ENCODE data around the gene ACAD10.
"Not testable (repeated sequence)": the region's sequence is repeated elsewhere in the genome, so short reads cannot be mapped to it uniquely, and the experiment has no call there.

Gene ACAD10

GRCh38 chr12:111739524-111739923 lies 53.7 kb downstream of the ACAD10 start:
- not testable (repeated sequence) for H3K9ac ChIP-seq; H3K9me3 ChIP-seq (replicated peaks in 1 of 11); H3K4me3 ChIP-seq; H3K27ac ChIP-seq; H3K4me2 ChIP-seq; H4K20me1 ChIP-seq; H3K27me3 ChIP-seq
- peaks cover 0 to 10% (median 9%) of the 10 kb centered on the region in 10 experiments; a peak in 11 of 20 replicates for H3K4me1 ChIP-seq
- TF ChIP-seq Cebpa-rat (IDR thresholded peaks at IDR 0.05): 0 out of 22 replicates have a peak, but pooled peaks of 1 of the 11 experiments have one; percentile 23
- peaks cover 23 to 55% (median 45%) of the 10 kb centered on the region in 11 experiments for H3K36me3 ChIP-seq

- TF ChIP-seq Cebpa-rat (IDR thresholded peaks at IDR 0.05): no peak
- no peak overlapping the region for H3K27ac ChIP-seq
Observed at GRCh38 chr12:111741235-111741812, 55.5 kb downstream of the ACAD10 start.

GRCh38 chr12:111745211-111745610 lies 59.4 kb downstream of the ACAD10 start:
- no peaks in the 10 kb centered on the region for H4K20me1 ChIP-seq
- H3K4me1 ChIP-seq: peaks cover 0 to 10% (median 9%) of the 10 kb centered on the region in 10 experiments; a peak in 11 of 20 replicates
- no peak overlapping the region for H3K27ac ChIP-seq
- no peak overlapping the region for H3K4me3 ChIP-seq
- no peaks in the 10 kb centered on the region for H3K27me3 ChIP-seq
- no peak overlapping the region for H3K4me2 ChIP-seq
- H3K36me3 ChIP-seq: peaks cover 45 to 71% (median 63%) of the 10 kb centered on the region in 11 experiments
- H3K9me3 ChIP-seq (replicated peaks in 1 of 11): no peaks in the 10 kb centered on the region
- no peak for TF ChIP-seq Cebpa-rat (IDR thresholded peaks at IDR 0.05)
- no peak overlapping the region for H3K9ac ChIP-seq

More at GRCh38 chr12:111741235-111741812, 55.5 kb downstream of the ACAD10 start:
- Histone ChIP-seq H3K4me3 (no peak overlapping the region), H3K9ac (peak overlapping the region in 1 of 11 experiments; percentile 42; a peak in 3 of 22 replicates), H3K36me3 (peaks cover 37 to 60% (median 50%) of the 10 kb centered on the region in 11 experiments), H3K4me1 (peaks cover 0 to 10% (median 9%) of the 10 kb centered on the region in 10 experiments; a peak in 11 of 20 replicates), H4K20me1 (no peaks in the 10 kb centered on the region), H3K9me3 (replicated peaks in 1 of 11) (no peaks in the 10 kb centered on the region), H3K27me3 (no peaks in the 10 kb centered on the region), H3K4me2 (peak overlapping the region in 5 of 11 experiments; percentile 5 to 42 (median 31); a peak in 7 of 22 replicates)

GRCh38 chr12:111747333-111747732 lies 61.5 kb downstream of the ACAD10 start:
- Histone ChIP-seq H3K27me3 (no peaks in the 10 kb centered on the region), H3K9ac (no peak overlapping the region), H3K4me1 (no peaks in the 10 kb centered on the region), H3K4me2 (no peak overlapping the region), H3K4me3 (no peak overlapping the region), H3K9me3 (replicated peaks in 1 of 11) (no peaks in the 10 kb centered on the region), H4K20me1 (no peaks in the 10 kb centered on the region), H3K27ac (no peak overlapping the region), H3K36me3 (peaks cover 49 to 84% (median 75%) of the 10 kb centered on the region in 11 experiments)
- no peak for TF ChIP-seq Cebpa-rat (IDR thresholded peaks at IDR 0.05)

GRCh38 chr12:111748151-111748672 lies 62.4 kb downstream of the ACAD10 start:
- H3K9ac ChIP-seq: 0 out of 22 replicates have a peak overlapping the region, but pooled peaks of 1 of the 11 experiments have one; percentile 6
- no peak overlapping the region for H3K4me3 ChIP-seq
- no peak overlapping the region for H3K27ac ChIP-seq
- H3K9me3 ChIP-seq (replicated peaks in 1 of 11): no peaks in the 10 kb centered on the region
- TF ChIP-seq Cebpa-rat (IDR thresholded peaks at IDR 0.05): no peak
- no peaks in the 10 kb centered on the region for H3K27me3 ChIP-seq
- peaks cover 49 to 84% (median 75%) of the 10 kb centered on the region in 11 experiments for H3K36me3 ChIP-seq
- H4K20me1 ChIP-seq: peaks cover 0 to 5% (median 0%) of the 10 kb centered on the region in 11 experiments; a peak in 2 of 22 replicates
- no peak overlapping the region for H3K4me2 ChIP-seq
- no peaks in the 10 kb centered on the region for H3K4me1 ChIP-seq

- Histone ChIP-seq H3K36me3 (peaks cover 53 to 83% (median 78%) of the 10 kb centered on the region in 11 experiments), H3K27ac (no peak overlapping the region), H3K4me1 (no peaks in the 10 kb centered on the region), H3K9ac (no peak overlapping the region), H3K4me2 (no peak overlapping the region), H4K20me1 (peaks cover 0 to 12% (median 0%) of the 10 kb centered on the region in 11 experiments; a peak in 3 of 22 replicates), H3K9me3 (replicated peaks in 1 of 11) (no peaks in the 10 kb centered on the region), H3K4me3 (no peak overlapping the region), H3K27me3 (no peaks in the 10 kb centered on the region)
- TF ChIP-seq Cebpa-rat (IDR thresholded peaks at IDR 0.05): no peak
Observed at GRCh38 chr12:111748867-111749266, 63.0 kb downstream of the ACAD10 start.

GRCh38 chr12:111749391-111749790 lies 63.5 kb downstream of the ACAD10 start:
- Histone ChIP-seq H4K20me1 (peaks cover 0 to 14% (median 0%) of the 10 kb centered on the region in 11 experiments; a peak in 3 of 22 replicates), H3K27me3 (no peaks in the 10 kb centered on the region), H3K4me2 (no peak overlapping the region), H3K27ac (no peak overlapping the region), H3K4me1 (no peaks in the 10 kb centered on the region), H3K9ac (no peak overlapping the region), H3K36me3 (peaks cover 53 to 83% (median 76%) of the 10 kb centered on the region in 11 experiments), H3K4me3 (no peak overlapping the region), H3K9me3 (replicated peaks in 1 of 11) (no peaks in the 10 kb centered on the region)
- TF ChIP-seq Cebpa-rat (IDR thresholded peaks at IDR 0.05): no peak

- H3K9me3 ChIP-seq (replicated peaks in 1 of 11): no peaks in the 10 kb centered on the region
- TF ChIP-seq Cebpa-rat (IDR thresholded peaks at IDR 0.05): no peak
- peaks cover 0 to 28% (median 10%) of the 10 kb centered on the region in 11 experiments; a peak in 12 of 22 replicates for H4K20me1 ChIP-seq
- H3K9ac ChIP-seq: no peak overlapping the region
- H3K36me3 ChIP-seq: peaks cover 21 to 66% (median 49%) of the 10 kb centered on the region in 11 experiments
- no peak overlapping the region for H3K4me2 ChIP-seq
- H3K27me3 ChIP-seq: peaks cover 0 to under 1% (median 0%) of the 10 kb centered on the region in 11 experiments; a peak in 1 of 22 replicates
- peaks cover 17 to 26% (median 21%) of the 10 kb centered on the region in 10 experiments for H3K4me1 ChIP-seq
- no peak overlapping the region for H3K4me3 ChIP-seq
- H3K27ac ChIP-seq: no peak overlapping the region
Observed at GRCh38 chr12:111753144-111753881, 67.5 kb downstream of the ACAD10 start.

- peaks cover 0 to 33% (median 13%) of the 10 kb centered on the region in 11 experiments; a peak in 13 of 22 replicates for H4K20me1 ChIP-seq
- peaks cover 31 to 40% (median 35%) of the 10 kb centered on the region in 10 experiments for H3K4me1 ChIP-seq
- H3K4me3 ChIP-seq: no peak overlapping the region
- H3K4me2 ChIP-seq: no peak overlapping the region
- no peak overlapping the region for H3K27ac ChIP-seq
- peaks cover 0 to 10% (median 0%) of the 10 kb centered on the region in 11 experiments; a peak in 3 of 22 replicates for H3K27me3 ChIP-seq
- no peak overlapping the region for H3K9ac ChIP-seq
- H3K36me3 ChIP-seq: peaks cover 9 to 53% (median 36%) of the 10 kb centered on the region in 11 experiments
- TF ChIP-seq Cebpa-rat (IDR thresholded peaks at IDR 0.05): no peak
- H3K9me3 ChIP-seq (replicated peaks in 1 of 11): no peaks in the 10 kb centered on the region
Observed at GRCh38 chr12:111754671-111755070, 68.8 kb downstream of the ACAD10 start.

Measured in BLaER1 treated with 17β-estradiol and CSF1 and Interleukin-3, amounts not matched to agents 10 nM and 100 nM (cell line).